AG09309 (cell line): ENCODE results near the gene HOXC10.
A peak's percentile ranks its signal among the peaks of the same experiment; 100 is the strongest.

Experiments used
- DNase-seq: peaks from one replicate; pipeline ENCODE4 v3.0.0-alpha.2; 2010; ENCODE audit warnings: low read depth
- H3K4me3 ChIP-seq: 2 replicates; pipeline ENCODE4 v1.5.1; 2011; ENCODE audit warnings: mild to moderate bottlenecking, low read depth, low read length, moderate library complexity; ENCODE audit not compliant: control insufficient read depth
- TF ChIP-seq, protein P1 (sequence below): IDR thresholded peaks from 2 replicates; pipeline ENCODE4 v1.5.1; 2011; ENCODE audit warnings: mild to moderate bottlenecking, low read depth, low read length, inconsistent platforms; ENCODE audit not compliant: insufficient read depth, control insufficient read depth; ENCODE audit errors: missing control alignments

The HOXC10 gene

DNA sequence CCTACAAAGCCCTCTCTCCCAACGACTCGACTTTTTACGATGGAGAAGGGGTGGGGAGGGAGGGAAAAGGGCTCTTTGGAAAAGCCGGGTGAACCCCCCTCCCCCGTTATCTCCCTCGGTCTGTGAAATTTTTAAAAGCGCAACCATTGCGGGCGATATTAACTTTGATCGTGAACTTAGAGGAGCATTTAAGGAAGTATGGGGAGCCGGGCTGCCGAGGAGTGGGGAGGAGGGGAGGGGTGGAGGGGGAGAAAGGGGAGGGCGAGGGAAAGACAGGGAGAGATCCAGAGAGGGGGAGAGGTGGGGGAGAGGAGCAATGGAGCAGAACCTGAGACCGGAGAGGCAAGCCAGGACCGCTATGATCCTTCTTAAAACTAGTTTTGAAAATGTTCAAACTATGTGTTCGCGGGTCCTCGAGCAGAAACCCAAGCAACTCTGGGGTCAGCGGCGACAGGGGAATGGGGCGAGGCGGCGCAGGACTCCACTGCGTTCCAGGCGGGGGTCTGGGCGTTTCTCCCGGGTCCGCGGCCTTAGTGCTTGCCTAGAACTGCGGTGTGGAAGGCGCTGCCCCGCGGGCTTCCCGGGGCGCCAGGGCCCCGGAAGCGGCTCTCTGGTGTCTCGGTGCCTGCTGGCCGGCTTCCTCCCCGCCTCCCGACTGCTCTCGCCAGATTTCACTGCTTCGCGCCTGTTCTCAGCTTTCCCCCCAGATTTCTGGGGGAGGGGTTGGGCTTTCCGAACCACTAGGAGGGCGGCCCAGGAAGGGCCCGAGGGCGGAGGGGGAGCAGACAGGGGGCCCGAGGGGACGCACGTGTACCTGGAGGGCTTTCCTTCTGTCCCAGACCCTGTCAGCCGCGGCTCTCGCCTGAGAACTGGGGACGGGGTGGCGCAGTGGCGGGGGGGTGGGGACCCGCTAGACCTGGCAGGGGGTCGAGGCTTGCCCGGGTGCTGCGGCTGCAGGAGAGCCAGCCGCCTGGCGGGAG is 10.6 kb upstream of the HOXC10 start, which contains the start of gene HOTAIR:
Gene HOTAIR, minus strand, starts transcription at position 871 of the 980 bp plus-strand sequence.
- H3K4me3 ChIP-seq = peak within 1 kb of the TSS; percentile 52
- no peak for DNase-seq
- TF ChIP-seq, protein P1, sequence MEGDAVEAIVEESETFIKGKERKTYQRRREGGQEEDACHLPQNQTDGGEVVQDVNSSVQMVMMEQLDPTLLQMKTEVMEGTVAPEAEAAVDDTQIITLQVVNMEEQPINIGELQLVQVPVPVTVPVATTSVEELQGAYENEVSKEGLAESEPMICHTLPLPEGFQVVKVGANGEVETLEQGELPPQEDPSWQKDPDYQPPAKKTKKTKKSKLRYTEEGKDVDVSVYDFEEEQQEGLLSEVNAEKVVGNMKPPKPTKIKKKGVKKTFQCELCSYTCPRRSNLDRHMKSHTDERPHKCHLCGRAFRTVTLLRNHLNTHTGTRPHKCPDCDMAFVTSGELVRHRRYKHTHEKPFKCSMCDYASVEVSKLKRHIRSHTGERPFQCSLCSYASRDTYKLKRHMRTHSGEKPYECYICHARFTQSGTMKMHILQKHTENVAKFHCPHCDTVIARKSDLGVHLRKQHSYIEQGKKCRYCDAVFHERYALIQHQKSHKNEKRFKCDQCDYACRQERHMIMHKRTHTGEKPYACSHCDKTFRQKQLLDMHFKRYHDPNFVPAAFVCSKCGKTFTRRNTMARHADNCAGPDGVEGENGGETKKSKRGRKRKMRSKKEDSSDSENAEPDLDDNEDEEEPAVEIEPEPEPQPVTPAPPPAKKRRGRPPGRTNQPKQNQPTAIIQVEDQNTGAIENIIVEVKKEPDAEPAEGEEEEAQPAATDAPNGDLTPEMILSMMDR = no peak

DNA sequence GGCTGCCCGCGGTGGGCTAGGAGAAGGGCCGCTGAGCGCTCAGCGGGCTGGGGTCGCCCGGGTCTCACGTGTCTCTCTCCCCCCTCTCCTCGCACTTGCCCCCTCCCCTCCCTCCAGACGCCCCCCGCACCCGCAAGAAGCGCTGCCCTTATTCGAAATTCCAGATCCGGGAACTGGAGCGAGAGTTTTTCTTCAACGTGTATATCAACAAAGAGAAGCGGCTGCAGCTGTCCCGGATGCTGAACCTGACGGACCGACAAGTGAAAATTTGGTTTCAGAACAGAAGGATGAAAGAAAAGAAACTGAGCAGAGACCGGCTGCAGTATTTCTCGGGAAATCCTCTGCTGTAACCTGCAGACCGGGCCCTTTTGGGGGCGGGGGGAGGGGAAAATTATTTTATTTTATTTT is 9.9 kb upstream of the HOXC10 start:
- no peak for DNase-seq

DNA sequence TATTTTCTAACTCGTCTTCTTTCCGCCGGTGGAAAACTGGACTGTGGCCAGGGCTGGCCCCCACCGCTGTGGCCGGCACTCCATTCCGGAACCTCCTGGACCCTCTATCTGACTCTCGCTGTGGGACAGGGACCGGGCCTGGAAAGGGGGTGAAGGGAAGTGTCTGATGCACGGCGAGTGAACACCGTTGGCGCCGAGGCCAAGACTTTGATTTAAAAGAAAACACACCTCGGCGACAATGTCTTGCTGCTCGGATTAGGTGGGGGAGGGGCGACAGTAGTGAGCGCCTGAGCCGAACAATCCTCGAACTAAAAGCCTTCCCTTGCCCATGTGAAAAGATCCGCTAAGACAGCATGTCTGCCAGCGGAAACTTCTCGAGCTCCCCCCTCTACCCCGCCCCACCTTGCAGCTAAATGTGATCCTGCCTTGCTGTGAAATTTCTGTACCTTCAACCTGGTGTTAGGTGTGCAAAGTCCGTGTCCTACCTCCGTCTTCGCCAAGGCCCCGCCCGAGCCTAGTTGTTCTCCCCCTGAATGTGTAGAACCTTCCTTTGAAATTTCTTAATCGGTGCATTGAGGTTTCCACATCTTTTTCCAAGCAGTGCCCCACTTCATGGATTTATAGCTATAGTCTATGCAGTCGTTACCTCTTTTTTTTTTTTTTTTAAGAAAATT is 9.3 kb upstream of the HOXC10 start:
- TF ChIP-seq, protein P1 = no peak
- no peak for DNase-seq
- H3K4me3 ChIP-seq = peak overlapping the region; percentile 52

More for the DNA sequence above, 9.9 kb upstream of the HOXC10 start:
- TF ChIP-seq, protein P1 = no peak
- H3K4me3 ChIP-seq = peak overlapping the region; percentile 52

DNA sequence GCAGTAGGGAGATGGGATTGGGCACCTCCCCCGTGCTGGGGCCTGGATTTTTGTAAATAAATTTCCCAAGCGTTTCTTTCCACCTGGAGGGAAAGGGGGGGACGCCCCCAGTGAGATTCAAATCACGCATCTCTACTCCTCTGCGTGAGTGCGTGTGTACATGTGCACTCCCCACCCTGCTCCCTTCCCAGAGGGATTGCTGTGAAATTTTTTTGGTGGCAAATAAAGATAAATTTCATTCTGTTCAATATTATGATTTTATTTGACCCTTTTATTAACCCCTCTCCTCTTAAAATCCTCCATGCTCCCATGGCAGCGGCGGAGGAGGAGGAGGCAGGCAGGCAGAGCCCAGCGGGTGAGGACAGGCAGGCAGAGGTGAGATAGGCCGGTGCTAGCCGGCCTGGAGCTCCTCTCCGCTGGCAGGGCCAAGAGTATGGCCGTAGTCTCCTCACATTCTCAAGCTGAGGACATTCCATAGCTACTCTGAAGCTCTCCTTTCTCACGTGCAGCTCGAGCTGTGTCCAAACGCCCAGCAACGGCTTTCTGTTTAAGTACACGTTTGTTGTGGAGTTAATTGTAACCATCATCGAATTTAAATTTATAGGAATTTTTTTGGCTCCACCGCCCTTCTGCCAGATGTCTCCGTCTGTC is 8.6 kb upstream of the HOXC10 start:
- no peak overlapping the region for H3K4me3 ChIP-seq
- TF ChIP-seq, protein P1 = no peak
- DNase-seq = no peak

DNA sequence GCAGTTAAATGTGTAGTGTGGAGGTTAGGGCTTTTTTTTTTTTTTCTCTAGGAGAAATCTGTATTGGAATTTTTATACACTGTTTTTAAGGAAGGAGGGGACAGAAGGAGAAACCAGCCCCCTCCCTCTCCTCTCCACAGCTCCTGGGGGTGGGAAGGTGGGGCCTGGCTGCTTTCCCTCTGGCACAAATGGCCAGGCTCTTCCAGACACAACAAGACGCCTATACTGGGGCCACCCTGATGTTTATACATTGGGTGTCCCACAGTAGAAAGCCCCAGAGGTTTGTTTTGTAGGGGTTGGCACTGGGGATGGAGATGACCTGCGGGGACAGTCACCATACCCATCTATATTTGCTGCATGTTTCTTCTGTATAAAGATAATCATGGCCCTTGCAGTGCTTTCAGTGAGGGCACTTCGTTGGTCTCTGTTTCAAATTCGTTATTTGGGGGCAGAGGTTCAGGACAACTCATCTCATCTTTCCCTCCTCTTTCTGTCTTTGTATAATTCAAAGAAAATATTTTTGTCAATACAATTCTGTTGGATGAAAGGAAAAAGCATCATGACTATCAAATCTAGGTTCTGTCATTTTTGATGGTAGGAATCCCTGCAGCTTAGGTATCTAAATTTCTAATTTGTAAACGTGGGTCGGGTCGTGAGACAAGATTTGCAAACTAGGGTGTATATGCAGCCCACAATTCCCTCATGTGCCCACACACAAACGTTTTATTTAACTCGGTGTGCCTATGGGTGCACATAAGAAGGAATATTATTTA is 7.9 kb upstream of the HOXC10 start:
- no peak for DNase-seq
- TF ChIP-seq, protein P1 = no peak
- no peak overlapping the region for H3K4me3 ChIP-seq
